ENCODE measurements around the gene ILRUN.
"Not testable (repeated sequence)": the region's sequence is repeated elsewhere in the genome, so short reads cannot be mapped to it uniquely, and the experiment has no call there.

The ILRUN gene

GRCh38 chr6:34679552-34680253 is 16.9 kb downstream of the ILRUN start:
- no peak for TF ChIP-seq CTCF (IDR thresholded peaks at IDR 0.05; ENCODE audit: low read depth, low read length)
- DNase-seq (ENCODE audit: extremely low read depth, low read depth), result no peak

- no peak for TF ChIP-seq CTCF (IDR thresholded peaks at IDR 0.05; ENCODE audit: low read depth, low read length)
Measured at GRCh38 chr6:34676140-34676539, 20.4 kb downstream of the ILRUN start.

GRCh38 chr6:34674930-34675329 is 21.6 kb downstream of the ILRUN start:
- DNase-seq (ENCODE audit: extremely low read depth, low read depth), result not testable (repeated sequence)

More at GRCh38 chr6:34676140-34676539, 20.4 kb downstream of the ILRUN start:
- DNase-seq (ENCODE audit: extremely low read depth, low read depth), result no peak

- DNase-seq (ENCODE audit: extremely low read depth, low read depth), result no peak
- no peak for TF ChIP-seq CTCF (IDR thresholded peaks at IDR 0.05; ENCODE audit: low read depth, low read length)
Measured at GRCh38 chr6:34674268-34674639, 22.3 kb downstream of the ILRUN start.

GRCh38 chr6:34673064-34673463 is 23.5 kb downstream of the ILRUN start:
- TF ChIP-seq CTCF (IDR thresholded peaks at IDR 0.05; ENCODE audit: low read depth, low read length), result no peak
- no peak for DNase-seq (ENCODE audit: extremely low read depth, low read depth)

- no peak for DNase-seq (ENCODE audit: extremely low read depth, low read depth)
Measured at GRCh38 chr6:34672657-34673043, 23.9 kb downstream of the ILRUN start.

GRCh38 chr6:34671801-34672656 is 24.5 kb downstream of the ILRUN start:
- TF ChIP-seq CTCF (IDR thresholded peaks at IDR 0.05; ENCODE audit: low read depth, low read length), result no peak
- no peak for DNase-seq (ENCODE audit: extremely low read depth, low read depth)

More at GRCh38 chr6:34672657-34673043, 23.9 kb downstream of the ILRUN start:
- TF ChIP-seq CTCF (IDR thresholded peaks at IDR 0.05; ENCODE audit: low read depth, low read length), result no peak
